HepG2 (cell line): ENCODE results near the gene C1QTNF3. TPM values are rescaled to one million over a fixed set of nuclear protein-coding genes. Genes with fewer than 3 reads are reported as not detected.

ENCODE experiments used
- ARID2 ChIP-seq: sonication (generic); formaldehyde crosslinking; IDR thresholded peaks from 2 replicates; pipeline ENCODE4 v1.8.1; 2022; ENCODE audit warnings: mild to moderate bottlenecking, missing genetic modification reagents, borderline replicate concordance
- CBX2 ChIP-seq, 2 experiments: fragments of 200-600 bp in 1 of 2; sonication (generic); formaldehyde crosslinking in 1 of 2; IDR thresholded peaks; 2 replicates each; pipeline versions ENCODE4 v1.7.0 to v1.8.1; 2018 to 2022; ENCODE audit warnings: low read depth in 2 of 2, low read length in 1 of 2, mild to moderate bottlenecking in 1 of 2, missing genetic modification reagents in 1 of 2
- CC2D1A ChIP-seq: sonication (generic); formaldehyde crosslinking; IDR thresholded peaks from 2 replicates; pipeline ENCODE4 v1.8.1; 2023; ENCODE audit warnings: mild to moderate bottlenecking, missing genetic modification reagents
- CREBL2 ChIP-seq: sonication (generic); formaldehyde crosslinking; IDR thresholded peaks from 2 replicates; pipeline ENCODE4 v1.8.1; 2023; ENCODE audit warnings: missing genetic modification reagents, mild to moderate bottlenecking, borderline replicate concordance
- GATAD2A ChIP-seq: IDR thresholded peaks from 2 replicates; pipeline ENCODE4 v1.6.1; 2016
- HMG20A ChIP-seq: IDR thresholded peaks from 2 replicates; pipeline ENCODE4 v1.6.1; 2016; ENCODE audit warnings: borderline replicate concordance
- HNF4A ChIP-seq: sonication (generic); formaldehyde crosslinking; IDR thresholded peaks from 2 replicates; pipeline ENCODE4 v1.4.0; 2020; ENCODE audit warnings: missing genetic modification reagents
- KLF9 ChIP-seq: IDR thresholded peaks from 2 replicates; pipeline ENCODE4 v1.6.1; 2016; ENCODE audit warnings: low read depth
- REST ChIP-seq, 2 experiments: IDR thresholded peaks; 2 replicates each; pipeline ENCODE4 v1.6.1; 2011 to 2012; ENCODE audit warnings: low read length in 2 of 2, borderline replicate concordance in 1 of 2, low read depth in 1 of 2, mild to moderate bottlenecking in 1 of 2, moderate library complexity in 1 of 2
- RFXAP ChIP-seq: sonication (generic); formaldehyde crosslinking; IDR thresholded peaks from 2 replicates; pipeline ENCODE4 v1.4.0; 2020; ENCODE audit warnings: missing genetic modification reagents, borderline replicate concordance
- SAFB2 ChIP-seq: sonication (generic); formaldehyde crosslinking; IDR thresholded peaks from 2 replicates; pipeline ENCODE4 v1.5.1; 2020; ENCODE audit warnings: missing genetic modification reagents, low read depth, mild to moderate bottlenecking, borderline replicate concordance
- SIX4 ChIP-seq: sonication (generic); formaldehyde crosslinking; IDR thresholded peaks from 2 replicates; pipeline ENCODE4 v1.4.0; 2020; ENCODE audit warnings: missing genetic modification reagents
- ZBTB1 ChIP-seq: sonication (generic); formaldehyde crosslinking; IDR thresholded peaks from 2 replicates; pipeline ENCODE4 v1.4.0; 2020; ENCODE audit warnings: missing genetic modification reagents, borderline replicate concordance
- ZNF446 ChIP-seq: sonication (generic); formaldehyde crosslinking; IDR thresholded peaks from 2 replicates; pipeline ENCODE4 v1.5.0; 2020; ENCODE audit warnings: mild to moderate bottlenecking, missing genetic modification reagents
- ZNF772 ChIP-seq: sonication (generic); formaldehyde crosslinking; IDR thresholded peaks from 2 replicates; pipeline ENCODE4 v1.5.0; 2020; ENCODE audit warnings: mild to moderate bottlenecking, missing genetic modification reagents
- ZZZ3 ChIP-seq: sonication (generic); formaldehyde crosslinking; IDR thresholded peaks from 2 replicates; pipeline ENCODE4 v1.4.0; 2020; ENCODE audit warnings: missing genetic modification reagents, mild to moderate bottlenecking, borderline replicate concordance
- polyA plus RNA-seq, 8 experiments: library from polyadenylated mRNA; depleted of rRNA in 3 of 8; stranded (reverse) in 7 of 8; unstranded in 1 of 8; fragments of >200 nt; fragmentation: Illumina TruSeq in 4 of 8; extraction: Trizol in 4 of 8; gene quantifications; 2 replicates each; pipeline versions ENCODE4 v1.2.1 to v1.2.3, GENCODE V29; 2011 to 2016; ENCODE audit warnings: low read depth in 4 of 8, missing spikeins in 1 of 8, mixed read lengths in 1 of 8; ENCODE audit not compliant: insufficient read depth in 1 of 8
- total RNA-seq, 5 experiments: library from RNA; depleted of rRNA; stranded (reverse); fragments of >200 nt; fragmentation: Illumina TruSeq; extraction: Trizol; gene quantifications; 2 replicates each; pipeline ENCODE4 v1.2.3, GENCODE V29; 2016; ENCODE audit warnings: low read depth in 1 of 5
- TF ChIP-seq, protein P1 (sequence below): sonication (generic); formaldehyde crosslinking; conservative IDR thresholded peaks from 2 replicates; pipeline ENCODE4 v1.8.0; 2022; ENCODE audit warnings: mild to moderate bottlenecking, moderate library complexity, missing genetic modification reagents
- TF ChIP-seq, protein P2 (sequence below): sonication (generic); formaldehyde crosslinking; IDR thresholded peaks from 2 replicates; pipeline ENCODE4 v1.4.0; 2020; ENCODE audit warnings: missing genetic modification reagents, mild to moderate bottlenecking, borderline replicate concordance

C1QTNF3 gene
- total and polyA plus RNA-seq, 2 of the 13 experiments (the other 11 are each of a cell fraction or from before 2014, with no cell fraction given) = 3.3 to 10.8 TPM

DNA sequence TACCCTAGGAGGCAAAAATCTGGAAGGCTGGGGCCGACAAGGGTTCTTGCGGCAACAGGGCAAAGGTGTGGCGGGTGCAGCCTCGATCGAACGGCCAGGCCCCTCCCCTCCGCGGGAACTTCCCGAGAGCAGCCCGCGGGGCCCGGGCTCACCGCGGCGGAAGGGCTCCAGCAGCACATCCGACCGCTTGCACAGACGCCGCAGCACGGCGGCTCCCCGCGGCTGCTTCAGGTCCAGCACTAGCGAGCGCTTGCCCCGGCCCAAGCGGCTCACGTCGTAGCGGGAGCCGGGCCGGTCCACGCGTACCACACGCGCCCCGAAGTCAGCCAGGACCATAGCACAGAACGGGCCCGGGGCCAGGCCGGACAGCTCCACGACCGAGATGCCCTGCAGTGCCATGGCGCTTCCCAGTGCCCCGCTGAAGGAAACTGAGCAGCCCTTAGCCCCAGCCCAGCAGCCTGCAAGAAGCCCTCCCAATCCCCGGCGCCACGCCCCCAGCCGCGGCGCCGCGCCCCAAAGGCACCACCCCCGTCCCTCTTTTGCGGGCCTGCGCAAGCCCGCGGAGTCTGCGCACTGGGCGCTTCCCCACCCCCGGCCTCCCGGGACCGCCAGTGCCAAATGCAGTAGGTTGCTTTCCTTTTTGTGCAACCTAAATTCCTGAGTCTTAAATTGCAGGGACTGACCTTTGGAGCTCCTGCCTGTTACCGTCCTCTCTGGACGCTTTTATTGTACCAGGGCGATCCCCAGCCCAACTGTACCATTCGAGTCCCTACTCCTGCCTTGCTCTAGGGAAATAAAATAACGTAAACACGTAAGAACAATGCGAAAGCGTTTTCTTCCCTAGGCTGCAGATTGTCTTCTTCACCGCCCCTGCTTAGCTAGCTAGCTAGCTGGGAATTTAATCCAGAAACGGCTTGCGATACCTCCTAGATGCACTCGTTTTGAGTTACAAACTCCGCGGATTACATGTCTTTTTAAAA, 35.1 kb downstream of the C1QTNF3 start, which contains the start of gene AMACR (continued):
- TF ChIP-seq ZNF446 (CRISPR knock-in tag) (peak; percentile 79; the same call in 1 of the 2 replicates), CREBL2 (CRISPR knock-in tag) (0 out of 2 replicates have a peak, but pooled peaks have one; percentile 21), ARID2 (CRISPR knock-in tag) (no peak), SAFB2 (CRISPR knock-in tag) (peak; percentile 26; the same call in 1 of the 2 replicates), SIX4 (CRISPR knock-in tag) (peak; percentile 37; the same call in 1 of the 2 replicates), HMG20A (CRISPR knock-in tag) (no peak; the same call in 1 of the 2 replicates), HNF4A (peak; percentile 92), CBX2 (IDR thresholded peaks at IDR 0.05; ENCODE audit: low read depth, low read length) (no peak), CBX2 (CRISPR knock-in tag; IDR thresholded peaks at IDR 0.05; ENCODE audit: low read depth) (no peak), ZZZ3 (CRISPR knock-in tag) (0 out of 2 replicates have a peak, but pooled peaks have one; percentile 21), ZBTB1 (CRISPR knock-in tag) (no peak), CC2D1A (CRISPR knock-in tag) (0 out of 2 replicates have a peak, but pooled peaks have one; percentile 85), RFXAP (peak; percentile 77; the same call in 1 of the 2 replicates), KLF9 (CRISPR knock-in tag) (0 out of 2 replicates have a peak, but pooled peaks have one; percentile 2), REST (IDR thresholded peaks at IDR 0.05; ENCODE audit: borderline replicate concordance in 1 of 2, low read depth in 1 of 2, low read length in 2 of 2) (peak in 1 of 2 experiments; percentile 56; a peak in 2 of 4 replicates), ZNF772 (CRISPR knock-in tag) (0 out of 2 replicates have a peak, but pooled peaks have one; percentile 75), GATAD2A (CRISPR knock-in tag) (peak; percentile 76)
- TF ChIP-seq, protein P1, sequence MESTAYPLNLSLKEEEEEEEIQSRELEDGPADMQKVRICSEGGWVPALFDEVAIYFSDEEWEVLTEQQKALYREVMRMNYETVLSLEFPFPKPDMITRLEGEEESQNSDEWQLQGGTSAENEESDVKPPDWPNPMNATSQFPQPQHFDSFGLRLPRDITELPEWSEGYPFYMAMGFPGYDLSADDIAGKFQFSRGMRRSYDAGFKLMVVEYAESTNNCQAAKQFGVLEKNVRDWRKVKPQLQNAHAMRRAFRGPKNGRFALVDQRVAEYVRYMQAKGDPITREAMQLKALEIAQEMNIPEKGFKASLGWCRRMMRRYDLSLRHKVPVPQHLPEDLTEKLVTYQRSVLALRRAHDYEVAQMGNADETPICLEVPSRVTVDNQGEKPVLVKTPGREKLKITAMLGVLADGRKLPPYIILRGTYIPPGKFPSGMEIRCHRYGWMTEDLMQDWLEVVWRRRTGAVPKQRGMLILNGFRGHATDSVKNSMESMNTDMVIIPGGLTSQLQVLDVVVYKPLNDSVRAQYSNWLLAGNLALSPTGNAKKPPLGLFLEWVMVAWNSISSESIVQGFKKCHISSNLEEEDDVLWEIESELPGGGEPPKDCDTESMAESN = peak; percentile 90
- TF ChIP-seq, protein P2, sequence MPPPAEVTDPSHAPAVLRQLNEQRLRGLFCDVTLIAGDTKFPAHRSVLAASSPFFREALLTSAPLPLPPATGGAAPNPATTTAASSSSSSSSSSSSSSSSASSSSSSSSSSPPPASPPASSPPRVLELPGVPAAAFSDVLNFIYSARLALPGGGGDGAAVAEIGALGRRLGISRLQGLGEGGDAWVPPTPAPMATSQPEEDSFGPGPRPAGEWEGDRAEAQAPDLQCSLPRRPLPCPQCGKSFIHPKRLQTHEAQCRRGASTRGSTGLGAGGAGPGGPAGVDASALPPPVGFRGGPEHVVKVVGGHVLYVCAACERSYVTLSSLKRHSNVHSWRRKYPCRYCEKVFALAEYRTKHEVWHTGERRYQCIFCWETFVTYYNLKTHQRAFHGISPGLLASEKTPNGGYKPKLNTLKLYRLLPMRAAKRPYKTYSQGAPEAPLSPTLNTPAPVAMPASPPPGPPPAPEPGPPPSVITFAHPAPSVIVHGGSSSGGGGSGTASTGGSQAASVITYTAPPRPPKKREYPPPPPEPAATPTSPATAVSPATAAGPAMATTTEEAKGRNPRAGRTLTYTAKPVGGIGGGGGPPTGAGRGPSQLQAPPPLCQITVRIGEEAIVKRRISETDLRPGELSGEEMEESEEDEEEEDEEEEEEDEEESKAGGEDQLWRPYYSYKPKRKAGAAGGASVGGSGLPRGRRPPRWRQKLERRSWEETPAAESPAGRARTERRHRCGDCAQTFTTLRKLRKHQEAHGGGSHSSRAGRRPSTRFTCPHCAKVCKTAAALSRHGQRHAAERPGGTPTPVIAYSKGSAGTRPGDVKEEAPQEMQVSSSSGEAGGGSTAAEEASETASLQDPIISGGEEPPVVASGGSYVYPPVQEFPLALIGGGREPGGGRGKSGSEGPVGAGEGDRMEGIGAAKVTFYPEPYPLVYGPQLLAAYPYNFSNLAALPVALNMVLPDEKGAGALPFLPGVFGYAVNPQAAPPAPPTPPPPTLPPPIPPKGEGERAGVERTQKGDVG (CRISPR knock-in tag) = 0 out of 2 replicates have a peak, but pooled peaks have one; percentile 21
